Right lobe of liver (tissue), 6 donors: ENCODE measurements around the gene EHD1. TPM values are rescaled to one million over a fixed set of nuclear protein-coding genes. Genes with fewer than 3 reads are reported as not detected.

Experiments used
- ATAC-seq, 4 donors: fragments of 200-7000 bp; cut with Tn5 transposase; one replicate each; pipeline ENCODE4 v1.9.1; 2020; ENCODE audit warnings: mild to moderate bottlenecking in 4 of 4, moderate library complexity in 4 of 4
- DNase-seq, 3 donors: peaks; one replicate each; pipeline ENCODE4 v3.0.0-alpha.2; 2020
- H3K27ac ChIP-seq, 3 donors: fragments of 200-600 bp; one replicate each; pipeline ENCODE4 v1.8.0; 2022
- H3K27me3 ChIP-seq, 2 donors: fragments of 200-600 bp; one replicate each; pipeline ENCODE4 v1.8.0; 2022
- H3K36me3 ChIP-seq, 4 donors: fragments of 200-600 bp; sonication (generic) in 1 of 4; one replicate each; pipeline versions ENCODE4 v1.5.1 to v1.8.0; 2017 to 2022; ENCODE audit warnings: control low read depth in 1 of 4
- H3K4me1 ChIP-seq, 4 donors: fragments of 200-600 bp; sonication (generic) in 1 of 4; one replicate each; pipeline versions ENCODE4 v1.5.1 to v1.8.0; 2017 to 2022; ENCODE audit warnings: control low read depth in 1 of 4
- H3K4me3 ChIP-seq, 3 donors: fragments of 200-600 bp; one replicate each; pipeline ENCODE4 v1.8.0; 2022
- H3K9me3 ChIP-seq, 4 donors: fragments of 200-600 bp; sonication (generic) in 1 of 4; one replicate each; pipeline versions ENCODE4 v1.5.1 to v1.8.0; 2017 to 2022; ENCODE audit warnings: control low read depth in 1 of 4
- CTCF ChIP-seq, 4 donors: fragments of 200-600 bp in 3 of 4; fragments of 450-650 bp in 1 of 4; IDR thresholded peaks; one replicate each; pipeline versions ENCODE4 v1.5.1 to v1.8.0; 2016 to 2022; ENCODE audit warnings: antibody characterized with exemption in 4 of 4, mild to moderate bottlenecking in 2 of 4
- POLR2A ChIP-seq: fragments of 450-650 bp; IDR thresholded peaks from one replicate; pipeline ENCODE4 v1.6.1; 2017; ENCODE audit warnings: antibody characterized with exemption, mild to moderate bottlenecking
- WGBS: methylation state at CpG from one replicate; pipeline ENCODE4 v1.1.6; 2018; ENCODE audit warnings: low coverage, low lambda C conversion rate; ENCODE audit not compliant: insufficient coverage; ENCODE audit errors: missing lambda C conversion rate; 5-methylcytosine and 5-hydroxymethylcytosine counted together
- intact Hi-C, 2 donors: fragments of 100-400 bp; cut with DNase I; formaldehyde crosslinking; loops; one replicate each; pipeline versions ENCODE4 v1.11.2 to v1.14.1; 2022
- total RNA-seq, 6 experiments: library from RNA; depleted of rRNA in 2 of 6; stranded (reverse); fragments of >200 nt in 2 of 6; fragmentation: NEBNext Ultra II Directional in 3 of 6; extraction: Animal tissue kit (Norgen Biotek cat#: 25700) in 3 of 6; gene quantifications; one replicate each; pipeline versions ENCODE4 v1.1.0 to v1.2.4, GENCODE V29; 2016 to 2023
- donor health status: DM: no; HTN: yes; CAD: no.
- donor health status: DM: no; HTN: no; CAD: no.
- donor health status: DM: no; HTN: no; CAD: no.
- donor health status: DM: no; HTN: yes; CAD: no.
- donor health status: DM: no; HTN: yes; CAD: no.

The EHD1 gene
- total RNA-seq, 6 experiments from 2014 or later: 18.8 to 36.1 (median 26.3) TPM

- DNase-seq: no peak
- no peak for ATAC-seq
- Histone ChIP-seq H3K4me1 (no peaks in the 10 kb centered on the region), H3K9me3 (no peaks in the 10 kb centered on the region), H3K36me3 (peaks cover 0 to 80% (median 30%) of the 10 kb centered on the region in 4 donors), H3K27ac (no peak overlapping the region), H3K4me3 (no peak overlapping the region), H3K27me3 (no peaks in the 10 kb centered on the region)
- TF ChIP-seq CTCF (IDR thresholded peaks at IDR 0.05) (no peak), POLR2A (no peak)
- WGBS: no CpG with 5 or more reads among the region's 30 CpGs
- intact Hi-C loops: no loop called here
Observed at GRCh38 chr11:64902102-64902900, 23.9 kb upstream of the EHD1 start.

- WGBS: no CpG with 5 or more reads among the region's 17 CpGs
- ATAC-seq: no peak
- Histone ChIP-seq H3K4me1 (no peaks in the 10 kb centered on the region), H3K4me3 (no peak overlapping the region), H3K9me3 (no peaks in the 10 kb centered on the region), H3K27me3 (no peaks in the 10 kb centered on the region), H3K27ac (no peak overlapping the region), H3K36me3 (peaks cover 0 to 69% (median 26%) of the 10 kb centered on the region in 4 donors)
- no peak for TF ChIP-seq POLR2A
- TF ChIP-seq CTCF (IDR thresholded peaks at IDR 0.05): no peak
- intact Hi-C loops: no loop called here
- DNase-seq: peak in 1 of 3 donors; percentile 41
Observed at GRCh38 chr11:64900774-64901173, 22.4 kb upstream of the EHD1 start.

GRCh38 chr11:64900263-64900678 lies 21.9 kb upstream of the EHD1 start:
- Histone ChIP-seq H3K27ac (no peak overlapping the region), H3K4me3 (no peak overlapping the region), H3K4me1 (no peaks in the 10 kb centered on the region), H3K27me3 (no peaks in the 10 kb centered on the region), H3K36me3 (peaks cover 0 to 64% (median 25%) of the 10 kb centered on the region in 4 donors), H3K9me3 (no peaks in the 10 kb centered on the region)
- DNase-seq (no peak), ATAC-seq (no peak)
- TF ChIP-seq POLR2A (no peak), CTCF (IDR thresholded peaks at IDR 0.05) (no peak)
- WGBS: 67% methylated on average over 7 of the region's 14 CpGs
- intact Hi-C loops: no loop called here

- 100% methylated on average over 2 of the region's 19 CpGs for WGBS
- intact Hi-C loops: loop anchor here in 1 of 2 donors (5.0 kb wide), 1 partner anchor 46 kb away; no protein-coding TSS in a partner anchor
- no peaks in the 10 kb centered on the region for H3K27me3 ChIP-seq
- ATAC-seq (no peak), DNase-seq (peak; percentile 24 to 54 (median 43))
- H3K9me3 ChIP-seq: no peaks in the 10 kb centered on the region
- no peak overlapping the region for H3K4me3 ChIP-seq
- H3K27ac ChIP-seq: no peak overlapping the region
- TF ChIP-seq POLR2A (no peak), CTCF (IDR thresholded peaks at IDR 0.05) (no peak)
- peaks cover 0 to 54% (median 19%) of the 10 kb centered on the region in 4 donors for H3K36me3 ChIP-seq
- peaks cover 0 to 14% (median 6%) of the 10 kb centered on the region in 4 donors for H3K4me1 ChIP-seq
Observed at GRCh38 chr11:64898541-64898940, 20.1 kb upstream of the EHD1 start.
